NCI-H2107 treated with DMSO at 0.1 percent for 48 hours (cell line): Measurements from ENCODE around the gene SCT.

Experiments used
- DNase-seq: peaks from one replicate; lab custom pipeline; 2025; ENCODE audit not compliant: unreplicated experiment; lab: John Stamatoyannopoulos, UW

The SCT gene

GRCh38 chr11:623349-623869 lies 3.6 kb downstream of the SCT start:
- DNase-seq = no peak

- DNase-seq = no peak
Measured at GRCh38 chr11:621838-622237, 5.1 kb downstream of the SCT start.

GRCh38 chr11:620935-621814 lies 5.8 kb downstream of the SCT start:
- no peak for DNase-seq

- DNase-seq = no peak
Measured at GRCh38 chr11:620201-620600, 6.8 kb downstream of the SCT start.

GRCh38 chr11:619628-620050 lies 7.3 kb downstream of the SCT start:
- no peak for DNase-seq

- DNase-seq = no peak
Measured at GRCh38 chr11:618856-619627, 7.9 kb downstream of the SCT start.

GRCh38 chr11:617912-618682 lies 8.9 kb downstream of the SCT start:
- DNase-seq = no peak

- no peak for DNase-seq
Measured at GRCh38 chr11:617199-617911, 9.6 kb downstream of the SCT start.

GRCh38 chr11:616320-617198 lies 10.4 kb downstream of the SCT start:
- no peak for DNase-seq

GRCh38 chr11:615504-616319 lies 11.3 kb downstream of the SCT start, which contains the start of gene IRF7:
IRF7 (minus strand) TSS chr11:615950; CDS start chr11:615364, 586 bp downstream.
- DNase-seq = peak; percentile 75

- DNase-seq = no peak
Measured at GRCh38 chr11:614623-615503, 12.1 kb downstream of the SCT start.

GRCh38 chr11:614021-614622 lies 12.9 kb downstream of the SCT start:
- DNase-seq = no peak

- DNase-seq = no peak
Measured at GRCh38 chr11:613369-613968, 13.5 kb downstream of the SCT start.

- no peak for DNase-seq
Measured at GRCh38 chr11:612961-613300, 14.1 kb downstream of the SCT start.

GRCh38 chr11:612201-612960 lies 14.6 kb downstream of the SCT start:
- peak; percentile 27 for DNase-seq
